Smooth muscle cell (in vitro differentiated cells): ENCODE data around the gene SPEG. TPM values are rescaled to one million over a fixed set of nuclear protein-coding genes. Genes with fewer than 3 reads are reported as not detected.
A peak's percentile ranks its signal among the peaks of the same experiment; 100 is the strongest.

Experiments
- DNase-seq: peaks from one replicate; lab custom pipeline; 2025; ENCODE audit not compliant: unreplicated experiment; lab: John Stamatoyannopoulos, UW
- H2AFZ ChIP-seq: fragments of 200-600 bp; sonication (generic); 2 replicates; pipeline ENCODE4 v1.6.0; 2016; ENCODE audit warnings: antibody characterized with exemption, low read depth, mild to moderate bottlenecking
- H3F3A ChIP-seq: fragments of 200-600 bp; sonication (generic); 2 replicates; pipeline ENCODE4 v1.6.0; 2017; ENCODE audit warnings: antibody characterized with exemption, low read depth
- H3K27ac ChIP-seq: fragments of 200-600 bp; sonication (generic); 2 replicates; pipeline ENCODE4 v1.5.1; 2016; ENCODE audit warnings: low read depth, mild to moderate bottlenecking
- H3K27me3 ChIP-seq: fragments of 200-600 bp; sonication (generic); 2 replicates; pipeline ENCODE4 v1.6.1; 2016; ENCODE audit warnings: low read depth, mild to moderate bottlenecking
- H3K36me3 ChIP-seq: fragments of 200-600 bp; sonication (generic); 2 replicates; pipeline ENCODE4 v1.5.1; 2016; ENCODE audit warnings: low read depth
- H3K4me1 ChIP-seq: fragments of 200-600 bp; sonication (generic); 2 replicates; pipeline ENCODE4 v1.5.1; 2016; ENCODE audit warnings: low read depth
- H3K4me2 ChIP-seq: fragments of 200-600 bp; sonication (generic); 2 replicates; pipeline ENCODE4 v1.6.0; 2016; ENCODE audit warnings: mild to moderate bottlenecking
- H3K4me3 ChIP-seq: fragments of 200-600 bp; sonication (generic); 2 replicates; pipeline ENCODE4 v1.5.1; 2016; ENCODE audit warnings: mild to moderate bottlenecking
- H3K79me2 ChIP-seq: fragments of 200-600 bp; sonication (generic); 2 replicates; pipeline ENCODE4 v1.6.0; 2016; ENCODE audit warnings: low read depth, mild to moderate bottlenecking
- H3K9ac ChIP-seq: fragments of 200-600 bp; sonication (generic); 2 replicates; pipeline ENCODE4 v1.6.0; 2016; ENCODE audit warnings: low read depth
- H3K9me3 ChIP-seq: fragments of 200-600 bp; sonication (generic); replicated peaks from 2 replicates; pipeline ENCODE4 v1.5.1; 2016; ENCODE audit warnings: low read depth
- H4K20me1 ChIP-seq: fragments of 200-600 bp; sonication (generic); 2 replicates; pipeline ENCODE4 v1.6.0; 2016; ENCODE audit warnings: low read depth
- WGBS: methylation state at CpG from one replicate; pipeline ENCODE4 v1.1.7; 2016; ENCODE audit warnings: low lambda C conversion rate; 5-methylcytosine and 5-hydroxymethylcytosine counted together
- polyA plus RNA-seq: library from polyadenylated mRNA; unstranded; fragments of >200 nt; fragmentation: Nextera tagmentation; extraction: Ambion mirVana; gene quantifications from 2 replicates; pipeline ENCODE4 v1.2.1, GENCODE V29; 2016
- total RNA-seq: library from RNA; depleted of rRNA; stranded (reverse); fragments of >200 nt; gene quantifications from 2 replicates; pipeline ENCODE4 v1.2.3, GENCODE V29; 2014
- TF ChIP-seq, protein P1 (sequence below): fragments of 200-600 bp; sonication (generic); IDR thresholded peaks from 2 replicates; pipeline ENCODE4 v1.5.1; 2017; ENCODE audit warnings: borderline replicate concordance, mild to moderate bottlenecking, antibody characterized with exemption; ENCODE audit not compliant: insufficient read depth, poor library complexity, severe bottlenecking

Gene SPEG
- total and polyA plus RNA-seq, 2 experiments from 2014 or later = 14.9 to 37.8 TPM

DNA sequence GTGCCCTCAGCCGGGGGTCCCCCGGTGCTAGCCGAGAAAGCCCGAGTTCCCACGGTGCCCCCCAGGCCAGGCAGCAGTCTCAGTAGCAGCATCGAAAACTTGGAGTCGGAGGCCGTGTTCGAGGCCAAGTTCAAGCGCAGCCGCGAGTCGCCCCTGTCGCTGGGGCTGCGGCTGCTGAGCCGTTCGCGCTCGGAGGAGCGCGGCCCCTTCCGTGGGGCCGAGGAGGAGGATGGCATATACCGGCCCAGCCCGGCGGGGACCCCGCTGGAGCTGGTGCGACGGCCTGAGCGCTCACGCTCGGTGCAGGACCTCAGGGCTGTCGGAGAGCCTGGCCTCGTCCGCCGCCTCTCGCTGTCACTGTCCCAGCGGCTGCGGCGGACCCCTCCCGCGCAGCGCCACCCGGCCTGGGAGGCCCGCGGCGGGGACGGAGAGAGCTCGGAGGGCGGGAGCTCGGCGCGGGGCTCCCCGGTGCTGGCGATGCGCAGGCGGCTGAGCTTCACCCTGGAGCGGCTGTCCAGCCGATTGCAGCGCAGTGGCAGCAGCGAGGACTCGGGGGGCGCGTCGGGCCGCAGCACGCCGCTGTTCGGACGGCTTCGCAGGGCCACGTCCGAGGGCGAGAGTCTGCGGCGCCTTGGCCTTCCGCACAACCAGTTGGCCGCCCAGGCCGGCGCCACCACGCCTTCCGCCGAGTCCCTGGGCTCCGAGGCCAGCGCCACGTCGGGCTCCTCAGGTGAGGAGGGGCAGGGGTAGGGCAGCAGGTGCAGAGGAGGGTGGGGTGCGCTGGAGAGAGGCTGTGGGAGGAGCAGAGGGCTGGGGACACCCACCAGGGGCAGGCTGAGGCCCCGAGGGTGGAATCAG is 49.9 kb downstream of the SPEG start:
- Histone ChIP-seq H3K4me3 (peak overlapping the region; percentile 45), H3K9me3 (no peaks in the 10 kb centered on the region), H3K79me2 (no peaks in the 10 kb centered on the region), H3K27me3 (peaks cover 33% of the 10 kb centered on the region), H3K4me1 (peaks cover 25% of the 10 kb centered on the region), H3F3A (no peaks in the 10 kb centered on the region), H3K4me2 (peak overlapping the region; percentile 99), H3K27ac (no peak overlapping the region), H3K9ac (no peak overlapping the region), H2AFZ (no peak overlapping the region), H3K36me3 (no peaks in the 10 kb centered on the region), H4K20me1 (no peaks in the 10 kb centered on the region)
- TF ChIP-seq, protein P1, sequence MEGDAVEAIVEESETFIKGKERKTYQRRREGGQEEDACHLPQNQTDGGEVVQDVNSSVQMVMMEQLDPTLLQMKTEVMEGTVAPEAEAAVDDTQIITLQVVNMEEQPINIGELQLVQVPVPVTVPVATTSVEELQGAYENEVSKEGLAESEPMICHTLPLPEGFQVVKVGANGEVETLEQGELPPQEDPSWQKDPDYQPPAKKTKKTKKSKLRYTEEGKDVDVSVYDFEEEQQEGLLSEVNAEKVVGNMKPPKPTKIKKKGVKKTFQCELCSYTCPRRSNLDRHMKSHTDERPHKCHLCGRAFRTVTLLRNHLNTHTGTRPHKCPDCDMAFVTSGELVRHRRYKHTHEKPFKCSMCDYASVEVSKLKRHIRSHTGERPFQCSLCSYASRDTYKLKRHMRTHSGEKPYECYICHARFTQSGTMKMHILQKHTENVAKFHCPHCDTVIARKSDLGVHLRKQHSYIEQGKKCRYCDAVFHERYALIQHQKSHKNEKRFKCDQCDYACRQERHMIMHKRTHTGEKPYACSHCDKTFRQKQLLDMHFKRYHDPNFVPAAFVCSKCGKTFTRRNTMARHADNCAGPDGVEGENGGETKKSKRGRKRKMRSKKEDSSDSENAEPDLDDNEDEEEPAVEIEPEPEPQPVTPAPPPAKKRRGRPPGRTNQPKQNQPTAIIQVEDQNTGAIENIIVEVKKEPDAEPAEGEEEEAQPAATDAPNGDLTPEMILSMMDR = no peak
- WGBS = 5% methylated on average over 83 of the region's 89 CpGs
- DNase-seq = no peak

DNA sequence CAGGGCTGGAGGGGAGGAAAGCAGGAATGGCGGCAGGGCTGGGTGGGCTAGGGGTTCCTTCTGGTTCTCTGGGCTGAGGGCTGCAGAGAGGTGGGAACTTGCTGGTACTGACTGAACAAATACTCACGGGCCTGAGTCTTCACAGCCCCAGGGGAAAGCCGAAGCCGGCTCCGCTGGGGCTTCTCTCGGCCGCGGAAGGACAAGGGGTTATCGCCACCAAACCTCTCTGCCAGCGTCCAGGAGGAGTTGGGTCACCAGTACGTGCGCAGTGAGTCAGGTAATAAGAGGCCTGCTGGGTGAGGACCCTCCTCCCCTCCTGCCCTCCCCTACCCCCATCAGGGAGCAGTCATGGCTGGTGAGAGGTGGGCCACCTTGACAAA is 50.5 kb downstream of the SPEG start:
- peaks cover 33% of the 10 kb centered on the region for H3K27me3 ChIP-seq
- H3K4me2 ChIP-seq = peak overlapping the region; percentile 99
- H3K79me2 ChIP-seq = no peaks in the 10 kb centered on the region
- H3K4me1 ChIP-seq = peaks cover 25% of the 10 kb centered on the region
- H4K20me1 ChIP-seq = no peaks in the 10 kb centered on the region
- no peak overlapping the region for H3K27ac ChIP-seq
- no peaks in the 10 kb centered on the region for H3K36me3 ChIP-seq
- DNase-seq = no peak
- H3K9ac ChIP-seq = no peak overlapping the region
- H3F3A ChIP-seq = no peaks in the 10 kb centered on the region
- no peak overlapping the region for H3K4me3 ChIP-seq
- H2AFZ ChIP-seq = no peak overlapping the region
- TF ChIP-seq, protein P1 = no peak
- no peaks in the 10 kb centered on the region for H3K9me3 ChIP-seq
- WGBS = 79% methylated on average over 11 of the region's 12 CpGs

DNA sequence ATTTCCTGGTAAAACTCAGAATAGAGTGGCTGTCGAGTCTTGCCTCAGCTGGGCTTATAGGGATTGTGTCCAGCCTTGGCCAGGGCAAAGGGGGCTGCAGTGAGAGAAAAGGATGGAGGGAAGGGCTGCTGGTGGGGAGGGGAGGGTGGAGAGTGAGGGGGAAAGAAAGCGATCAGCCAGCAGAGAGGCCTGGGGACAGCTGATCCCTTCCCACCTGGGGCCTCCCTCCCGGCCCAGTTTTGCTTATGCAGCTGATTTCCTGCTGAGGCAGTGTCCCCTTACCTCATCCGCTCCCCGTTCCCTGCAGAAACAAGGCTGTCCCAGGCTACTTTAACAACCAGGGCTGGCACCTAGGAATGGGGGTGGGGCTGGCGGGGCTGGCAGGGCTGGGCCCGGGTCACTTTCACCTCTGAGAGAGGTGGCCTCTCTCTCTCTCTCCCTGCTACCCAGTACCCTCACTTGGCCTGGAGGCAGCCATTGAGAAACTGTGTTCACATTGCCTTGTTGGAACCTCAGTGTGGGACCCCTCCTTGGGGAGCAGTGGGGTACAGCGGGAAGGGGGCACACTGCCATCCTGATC is 51.8 kb downstream of the SPEG start:
- WGBS = 56% methylated on average over 7 of the region's 8 CpGs
- no peak overlapping the region for H3K9ac ChIP-seq

More for the DNA sequence above, 51.8 kb downstream of the SPEG start:
- H2AFZ ChIP-seq = no peak overlapping the region
- H3K27me3 ChIP-seq = peaks cover 33% of the 10 kb centered on the region
- no peaks in the 10 kb centered on the region for H3K79me2 ChIP-seq
- no peak overlapping the region for H3K4me2 ChIP-seq
- H4K20me1 ChIP-seq = no peaks in the 10 kb centered on the region
- DNase-seq = no peak
- H3K4me1 ChIP-seq = peaks cover 25% of the 10 kb centered on the region
- no peak overlapping the region for H3K27ac ChIP-seq
- no peaks in the 10 kb centered on the region for H3K9me3 ChIP-seq
- no peak overlapping the region for H3K4me3 ChIP-seq
- TF ChIP-seq, protein P1 = no peak
- no peaks in the 10 kb centered on the region for H3F3A ChIP-seq
- H3K36me3 ChIP-seq = no peaks in the 10 kb centered on the region
